HG02943 (cell line): ENCODE measurements around the gene CHD9.

Experiments used
- ATAC-seq: cut with Tn5 transposase; IDR thresholded peaks from one replicate; pipeline ENCODE4 v1.9.1; 2021; ENCODE audit warnings: mild to moderate bottlenecking, low read depth, moderate library complexity; ENCODE audit not compliant: unreplicated experiment

The CHD9 gene

DNA sequence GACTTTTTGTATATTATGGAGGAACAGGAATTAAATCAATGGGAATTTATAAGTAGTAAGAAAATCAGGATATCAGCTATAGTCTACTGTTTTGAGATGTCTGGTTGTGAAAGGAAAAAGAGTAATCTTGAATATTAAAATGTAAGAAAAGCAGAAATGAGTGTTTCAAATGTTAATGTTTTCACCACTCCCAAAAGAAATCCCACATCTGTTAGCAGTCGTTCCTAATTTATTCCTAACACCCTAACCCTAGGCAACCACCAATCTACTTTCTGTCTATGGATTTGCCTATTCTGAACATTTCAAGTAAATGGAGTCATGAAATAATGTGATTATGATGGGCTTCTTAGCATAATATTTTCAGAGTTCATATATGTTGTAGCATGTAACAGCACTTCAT lies 133.0 kb downstream of the CHD9 start:
- no peak for ATAC-seq

DNA sequence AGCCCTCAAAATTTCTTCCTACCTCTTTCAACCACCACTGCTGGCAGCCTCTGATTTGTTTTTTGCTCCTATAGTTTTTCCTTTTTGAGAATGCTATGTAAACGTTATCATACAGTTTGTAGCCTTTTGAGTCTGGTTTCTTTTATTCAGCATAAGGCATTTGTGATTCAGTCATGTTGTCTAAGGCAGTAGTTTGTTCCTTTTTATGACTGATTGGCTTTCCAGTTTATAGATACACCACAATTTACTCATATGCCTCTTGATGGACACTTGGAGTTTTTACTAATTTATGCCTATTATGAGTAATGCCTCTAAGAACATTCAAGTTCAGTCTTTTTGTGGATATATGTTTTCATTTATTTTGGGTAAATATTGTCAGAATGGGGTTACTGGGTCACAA lies 136.6 kb downstream of the CHD9 start:
- no peak for ATAC-seq

DNA sequence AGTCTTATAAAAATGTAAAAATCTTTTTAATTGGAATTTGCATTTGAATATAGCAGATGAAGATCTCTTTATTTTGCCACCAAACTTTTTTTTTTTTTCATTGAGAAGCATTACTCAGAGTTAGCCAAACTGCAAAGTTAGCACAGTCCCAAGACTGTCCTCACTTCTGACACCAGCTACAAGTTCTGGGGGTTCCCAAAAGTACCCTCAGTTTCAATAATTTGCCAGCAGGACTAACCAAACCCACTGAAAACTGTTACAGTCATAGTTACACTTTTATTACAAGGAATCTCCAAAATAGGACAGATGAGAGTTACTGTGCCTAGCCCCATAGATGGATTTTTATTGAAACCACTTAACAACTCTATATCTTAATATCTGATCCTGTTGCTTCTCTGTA lies 144.1 kb downstream of the CHD9 start:
- ATAC-seq = no peak

DNA sequence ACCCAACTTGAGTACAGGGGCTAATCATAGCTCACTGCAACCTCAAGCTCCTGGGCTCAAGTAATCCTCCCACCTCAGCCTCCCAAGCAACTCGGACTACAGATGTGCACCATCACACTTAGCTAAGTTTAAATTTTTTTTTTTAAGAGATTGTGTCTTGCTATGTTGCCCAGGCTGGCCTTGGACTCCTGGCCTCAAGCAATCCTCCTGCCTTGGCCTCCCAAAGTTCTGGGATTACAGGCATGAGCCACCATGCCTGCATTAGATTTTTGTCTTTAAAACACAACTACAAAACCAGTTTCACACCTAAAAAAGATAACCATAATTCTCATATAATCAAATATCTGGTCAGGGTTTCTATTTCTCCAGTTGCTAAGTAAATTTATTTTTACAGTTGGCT lies 147.1 kb downstream of the CHD9 start:
- ATAC-seq = no peak

DNA sequence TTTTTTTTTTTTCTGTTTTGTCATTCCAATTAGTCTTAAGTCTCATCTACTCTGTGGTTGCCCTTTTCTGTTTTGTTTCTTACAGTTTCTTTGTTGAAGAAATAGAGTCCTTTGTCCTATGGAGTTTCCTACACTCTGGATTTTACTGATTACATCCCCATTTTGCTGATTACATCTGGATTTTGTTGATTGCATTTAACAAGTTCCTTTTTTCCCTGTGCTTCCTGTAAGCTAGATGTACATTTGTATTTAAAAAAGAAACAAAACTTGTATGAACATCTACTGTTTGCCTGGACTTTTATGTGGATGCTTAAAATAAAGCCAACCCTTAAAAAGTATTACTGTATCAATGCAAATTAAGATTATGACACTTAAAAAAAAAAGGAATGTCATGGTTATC lies 147.6 kb downstream of the CHD9 start:
- no peak for ATAC-seq

DNA sequence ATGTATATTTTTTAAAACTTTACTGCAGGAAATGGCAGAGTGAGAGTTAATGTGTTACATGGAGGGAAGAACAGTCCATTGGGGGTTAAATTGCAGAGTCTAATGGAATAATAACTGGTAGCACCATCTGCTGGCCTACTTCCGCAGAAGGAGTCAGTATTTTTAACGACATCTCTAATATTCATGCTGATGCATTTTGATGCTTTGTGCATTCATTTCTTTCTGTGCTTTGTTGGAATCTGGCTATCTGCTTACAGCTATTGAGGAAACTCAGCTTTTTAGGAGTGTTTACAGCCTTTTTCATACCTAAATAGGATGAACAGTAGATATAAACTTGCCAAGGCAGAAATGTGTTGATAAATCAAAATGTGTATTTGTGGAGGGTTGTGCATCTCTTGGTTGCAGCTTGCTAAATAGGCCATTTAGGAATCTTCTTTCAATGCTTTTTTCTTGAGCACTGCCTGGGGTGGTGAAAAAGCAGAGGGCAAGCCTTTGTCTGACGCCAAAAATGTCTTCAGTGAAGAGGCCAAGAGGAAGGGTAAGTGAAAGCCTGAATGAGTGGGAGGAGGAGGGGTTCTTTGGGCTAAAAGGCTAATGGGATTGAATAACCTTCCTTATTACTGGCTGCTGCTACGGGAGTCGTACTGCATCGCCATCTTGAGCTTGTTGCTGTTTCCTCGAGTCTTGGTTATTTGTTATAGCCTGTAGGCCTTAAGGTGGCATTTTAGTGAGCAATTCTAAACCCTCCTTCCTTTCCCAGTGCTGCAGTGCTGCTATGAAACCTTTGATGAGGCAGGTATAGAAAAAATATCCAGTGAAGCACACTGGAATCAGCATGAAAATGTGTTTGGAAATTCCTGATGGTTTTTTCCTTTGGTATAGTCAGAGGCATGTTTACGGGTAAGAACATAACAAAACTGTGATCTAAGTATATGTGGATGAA lies 153.3 kb downstream of the CHD9 start:
- ATAC-seq = peak; percentile 71

DNA sequence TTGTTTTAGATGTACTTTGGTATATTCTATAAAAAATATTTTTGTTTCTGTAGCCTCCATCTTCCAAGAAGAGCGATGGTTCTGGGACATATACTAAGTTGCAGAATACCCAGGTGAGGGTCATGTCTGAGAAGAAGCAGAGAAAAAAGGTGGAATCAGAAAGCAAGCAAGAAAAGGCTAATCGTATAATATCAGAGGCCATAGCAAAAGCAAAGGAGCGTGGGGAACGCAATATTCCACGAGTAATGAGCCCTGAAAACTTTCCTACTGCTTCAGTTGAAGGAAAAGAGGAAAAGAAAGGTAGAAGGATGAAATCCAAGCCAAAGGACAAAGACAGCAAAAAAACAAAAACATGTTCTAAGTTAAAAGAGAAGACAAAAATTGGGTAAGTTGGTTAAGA lies 154.6 kb downstream of the CHD9 start:
- no peak for ATAC-seq

DNA sequence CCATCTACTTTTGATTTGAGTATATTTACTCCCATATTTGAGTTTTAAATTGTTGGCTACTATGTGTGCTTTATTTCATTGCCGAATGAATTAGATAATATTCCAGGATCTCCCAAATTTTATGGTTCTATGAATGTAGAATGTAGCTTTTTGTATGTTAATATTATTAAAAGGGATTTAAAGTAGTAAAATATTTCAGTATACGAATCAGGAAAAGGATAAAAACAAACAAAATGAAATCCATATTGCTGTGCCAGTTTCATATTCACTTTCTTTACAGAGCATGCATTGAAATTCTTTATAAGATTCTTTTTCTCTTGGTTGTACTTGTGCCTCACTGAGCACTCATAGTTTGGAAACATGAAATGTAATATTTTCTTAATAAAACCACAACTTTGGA lies 155.1 kb downstream of the CHD9 start:
- ATAC-seq = no peak

DNA sequence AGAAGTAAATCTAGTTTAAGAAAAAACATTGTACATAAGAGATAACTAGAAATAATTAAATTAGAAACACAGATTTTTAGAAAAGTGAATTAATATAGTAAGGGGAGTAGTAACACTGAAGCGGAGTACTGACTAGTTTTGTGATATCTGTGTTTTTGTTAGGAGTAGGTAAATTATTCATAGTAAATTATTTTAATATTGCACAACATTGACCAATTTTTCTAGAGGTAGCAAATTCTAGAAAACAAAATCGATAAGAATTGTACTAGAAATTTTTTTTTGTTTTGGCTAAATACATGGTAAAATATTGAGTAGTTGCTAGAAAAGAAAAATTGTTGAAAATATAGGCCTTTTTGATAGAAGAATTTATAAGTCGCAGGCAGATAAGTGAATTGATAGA lies 156.5 kb downstream of the CHD9 start:
- no peak for ATAC-seq

DNA sequence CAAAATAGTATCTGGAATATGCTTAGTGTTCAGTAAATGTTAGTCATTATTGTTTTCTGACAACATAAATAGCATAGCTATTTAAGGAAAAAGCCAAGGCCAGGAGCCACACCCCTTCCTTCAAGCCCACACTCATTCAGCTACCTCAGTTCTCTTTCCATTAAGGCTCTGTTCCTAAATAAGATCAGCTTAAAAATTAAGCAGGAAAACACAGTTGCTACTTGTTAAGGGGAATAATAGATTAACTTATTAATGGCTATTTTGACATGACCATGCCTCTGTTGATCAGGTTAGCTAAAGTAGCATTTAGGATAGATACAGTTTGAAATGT lies 158.1 kb downstream of the CHD9 start:
- no peak for ATAC-seq

DNA sequence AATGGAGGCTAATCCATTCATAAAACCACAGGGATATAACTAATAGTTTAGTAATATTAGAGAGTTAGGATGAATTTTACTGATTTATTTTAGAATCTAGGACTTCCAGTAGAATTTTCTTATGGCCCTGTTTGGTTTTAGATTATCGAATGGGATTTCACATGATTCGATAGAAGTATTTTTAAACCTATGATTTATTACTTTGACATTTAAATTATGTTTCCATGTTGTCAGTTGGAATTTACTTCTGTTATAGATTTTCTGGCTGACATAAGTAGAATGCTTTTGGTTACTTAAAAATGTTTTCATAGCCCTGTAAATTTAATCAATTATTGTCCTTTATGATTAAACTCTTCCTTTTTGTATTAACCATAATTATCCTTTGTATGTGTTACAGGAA lies 158.8 kb downstream of the CHD9 start:
- ATAC-seq = no peak

DNA sequence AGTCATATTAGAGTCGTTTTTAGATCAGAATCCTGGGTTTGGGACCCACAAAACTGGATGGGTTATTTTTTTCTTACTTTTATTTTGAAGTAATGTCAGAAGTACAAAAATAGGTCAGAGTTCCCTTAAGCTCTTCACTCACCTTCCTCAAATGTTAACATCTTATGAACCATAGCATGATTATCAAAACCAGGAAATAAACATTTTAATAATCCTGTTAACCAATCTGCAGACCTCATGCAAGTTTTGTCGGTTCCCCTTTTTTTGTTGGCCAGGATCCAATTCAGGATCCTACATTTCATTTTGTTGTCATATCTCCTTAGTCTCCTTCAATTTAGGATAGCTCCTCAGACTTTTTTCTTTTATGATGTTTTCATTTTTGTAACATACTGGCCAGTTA lies 162.0 kb downstream of the CHD9 start:
- ATAC-seq = no peak

DNA sequence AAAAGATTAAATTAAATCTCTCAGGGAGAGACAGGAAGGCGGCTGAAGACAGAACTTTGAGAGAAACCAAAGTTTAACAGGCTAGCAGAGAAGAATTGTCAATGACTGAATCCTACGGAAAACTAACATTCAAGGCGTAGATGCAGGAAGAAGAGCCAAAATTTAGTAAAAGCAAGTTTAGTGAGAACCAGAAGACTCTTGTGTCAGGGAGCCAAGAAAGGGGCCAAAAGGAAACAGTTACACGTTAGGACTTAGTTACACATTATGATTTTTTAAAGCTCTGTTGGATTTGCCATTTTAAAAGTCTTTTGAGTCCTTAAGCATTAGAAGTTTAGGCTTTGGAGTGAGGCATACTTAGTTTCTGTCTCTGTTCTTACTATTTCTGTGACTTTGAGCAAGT lies 164.6 kb downstream of the CHD9 start:
- no peak for ATAC-seq

DNA sequence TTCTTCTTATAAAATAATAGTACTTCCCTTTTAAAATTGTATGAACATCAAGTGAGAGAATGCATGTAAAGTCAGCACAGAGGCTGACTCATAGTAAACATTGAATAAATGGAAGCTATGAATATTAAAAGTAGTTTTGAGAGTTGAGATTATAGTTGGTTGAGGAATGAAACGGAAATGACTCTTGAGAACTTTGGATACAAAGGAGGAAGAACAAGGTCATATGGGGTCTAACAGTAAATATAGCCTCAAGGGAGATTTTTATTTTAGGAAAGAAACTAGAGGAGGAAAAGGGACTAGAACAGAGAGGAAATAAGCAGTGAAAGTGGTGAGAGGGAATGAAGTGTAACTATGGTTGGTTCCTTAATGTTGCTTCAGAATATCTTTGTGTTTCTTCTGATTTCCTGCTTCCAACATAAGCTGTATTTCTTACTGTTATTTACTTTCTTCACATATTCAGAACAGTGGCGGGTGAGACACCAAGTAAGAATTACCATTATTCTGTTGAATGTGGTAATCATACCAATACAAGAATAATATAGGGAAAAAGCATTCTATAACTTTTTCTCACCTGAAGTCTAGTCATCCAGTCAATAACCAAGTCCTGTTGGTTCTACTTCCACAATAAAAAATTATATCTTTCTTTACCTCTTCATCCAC lies 165.1 kb downstream of the CHD9 start:
- no peak for ATAC-seq

DNA sequence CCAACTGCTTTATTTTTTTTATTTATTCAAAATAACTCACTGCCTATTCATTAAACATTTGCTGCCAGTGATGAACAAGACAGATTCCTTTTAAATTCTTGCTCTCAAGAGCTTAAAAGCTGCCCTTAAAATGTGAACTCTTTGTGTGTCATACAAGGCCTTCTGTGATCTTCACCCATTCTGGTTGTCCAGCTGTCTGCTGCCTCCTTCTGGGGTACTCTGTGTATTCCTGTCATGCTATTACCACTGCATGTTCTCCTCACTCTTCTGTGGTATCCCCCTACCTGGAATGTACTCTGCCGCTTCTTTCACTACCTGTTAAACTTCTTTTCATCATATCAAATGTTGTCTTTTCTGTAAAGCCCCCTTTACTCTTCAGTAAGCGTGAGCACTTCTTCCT lies 165.8 kb downstream of the CHD9 start:
- ATAC-seq = no peak

DNA sequence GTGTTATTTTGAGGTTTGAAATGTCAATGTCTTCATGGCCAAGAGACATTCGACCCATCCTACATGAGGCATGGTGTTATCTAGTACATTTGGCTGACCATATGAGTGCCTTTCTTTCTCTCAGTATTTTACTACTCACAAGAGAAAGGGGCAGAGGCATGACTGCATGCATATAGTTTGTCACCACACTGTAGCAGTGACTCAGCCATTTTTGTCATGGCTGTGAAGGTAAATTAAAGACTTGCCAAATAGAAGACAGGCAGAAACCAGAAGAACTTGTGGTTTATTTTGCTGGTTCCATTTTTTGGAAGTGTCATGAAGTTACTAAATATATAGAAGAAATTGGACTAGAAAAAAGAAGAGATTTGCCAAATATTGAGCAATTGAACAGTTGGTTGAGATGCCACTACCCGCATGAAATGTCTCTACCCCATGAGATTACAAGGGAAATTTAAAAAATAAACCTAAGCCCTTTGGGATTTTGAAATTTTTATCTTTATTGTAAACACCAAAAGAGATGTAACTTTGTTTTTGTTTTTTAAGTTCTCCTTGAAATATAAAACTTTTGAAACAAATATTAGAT lies 170.3 kb downstream of the CHD9 start:
- no peak for ATAC-seq

DNA sequence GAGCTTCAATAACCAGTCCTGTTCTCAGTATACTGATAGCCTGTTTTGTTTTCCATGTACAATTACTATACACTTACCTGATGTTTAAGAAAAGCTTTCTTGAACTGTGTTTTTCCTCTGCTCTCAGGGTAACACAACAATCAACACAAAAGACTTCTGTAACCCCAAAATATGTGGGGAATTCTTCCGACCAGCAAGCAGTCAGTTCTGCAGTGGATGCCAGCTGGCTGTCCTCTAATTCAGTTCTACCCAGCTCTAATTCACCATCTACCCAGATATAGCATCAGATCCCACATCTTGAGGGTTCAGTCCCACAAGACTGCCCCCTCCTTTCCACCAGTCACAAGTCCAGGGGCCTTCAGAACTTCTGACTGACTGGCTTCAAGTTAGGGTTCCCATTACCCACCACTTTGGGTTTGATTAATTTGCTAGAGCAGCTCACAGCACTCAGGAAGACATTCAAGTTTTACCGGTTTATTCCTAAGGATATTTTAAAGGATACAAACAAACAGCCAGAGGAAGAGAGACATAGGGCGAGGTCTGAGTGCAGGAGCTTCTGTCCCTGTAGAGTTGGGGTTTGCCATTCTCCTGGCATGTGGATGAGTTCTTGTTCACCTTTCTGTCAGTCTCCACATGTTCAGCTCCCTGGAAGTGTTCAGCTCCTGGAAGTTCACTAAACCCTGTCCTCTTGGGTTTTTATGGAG lies 178.2 kb downstream of the CHD9 start:
- no peak for ATAC-seq

DNA sequence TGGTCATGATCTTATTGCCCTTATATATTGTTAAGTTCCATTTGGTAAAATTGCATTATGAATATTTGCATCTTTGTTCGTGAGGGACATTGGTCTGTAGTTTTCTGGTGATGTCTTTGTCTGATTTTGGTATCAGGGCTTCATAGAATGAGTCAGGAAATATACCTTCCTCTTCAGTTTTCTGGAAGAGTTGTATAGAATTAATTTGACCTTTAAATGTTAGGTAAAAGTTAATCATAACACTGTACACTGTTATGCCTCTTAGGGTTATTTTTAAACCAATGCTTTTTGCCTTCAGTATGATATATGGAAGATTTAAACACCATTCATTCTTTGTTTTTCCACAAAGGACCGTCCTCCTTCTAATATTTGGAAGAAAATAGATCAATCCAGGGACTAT lies 180.0 kb downstream of the CHD9 start:
- ATAC-seq = no peak

DNA sequence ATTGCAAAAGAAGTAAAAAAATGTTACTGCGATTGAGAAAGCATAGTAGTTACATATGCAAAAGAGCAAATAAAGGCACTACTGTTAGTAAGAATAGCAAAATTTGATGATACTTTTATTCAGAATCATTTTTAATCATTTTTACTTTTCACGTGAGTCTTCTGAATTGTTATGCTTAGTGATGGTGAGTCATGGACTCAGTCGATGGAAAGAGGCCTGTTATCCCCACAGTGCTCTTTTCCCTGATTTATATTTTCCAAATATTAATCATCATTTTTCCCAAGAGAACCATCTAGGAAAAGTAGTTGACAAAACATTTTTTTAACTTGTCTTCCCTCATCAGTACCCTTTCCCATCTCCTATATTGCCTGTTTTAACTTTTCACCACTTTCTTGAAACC lies 181.1 kb downstream of the CHD9 start:
- no peak for ATAC-seq

DNA sequence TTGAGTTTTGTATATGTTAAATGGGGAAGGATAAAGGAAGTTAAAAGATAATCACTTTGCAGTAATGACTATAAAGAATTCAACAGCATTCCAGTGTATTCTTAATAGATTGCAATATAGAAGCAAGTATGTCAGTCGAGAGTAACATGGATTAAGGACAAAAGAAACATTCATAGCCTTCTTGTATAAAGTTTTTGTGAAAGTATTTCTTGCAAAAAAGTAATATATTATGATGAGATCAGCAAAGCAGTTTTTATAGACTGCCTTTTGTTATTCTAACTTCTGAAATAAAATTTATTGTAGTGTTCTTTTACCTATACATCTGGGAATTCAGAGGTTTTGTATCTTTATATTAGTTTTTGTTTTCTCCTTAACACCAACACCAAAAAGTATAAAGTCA lies 194.5 kb downstream of the CHD9 start:
- ATAC-seq = no peak

DNA sequence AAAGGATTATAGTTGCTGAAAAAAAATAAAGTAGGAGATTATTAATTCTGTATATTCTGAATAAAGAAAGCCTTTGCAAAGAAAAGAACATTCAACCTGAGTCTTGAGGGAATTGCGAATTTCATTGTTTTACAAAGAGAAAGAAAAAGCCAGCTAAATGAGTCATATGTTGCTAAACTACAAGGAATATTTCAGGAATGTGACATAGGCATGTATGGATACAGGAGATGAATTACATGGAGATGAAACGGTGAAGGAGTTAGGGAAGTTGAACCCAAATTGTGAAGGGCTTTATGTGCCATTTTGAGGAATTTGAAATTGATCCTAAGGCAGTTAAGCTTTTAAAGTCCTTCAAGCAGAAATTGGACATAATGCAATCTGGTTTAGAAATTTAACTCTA lies 202.2 kb downstream of the CHD9 start:
- ATAC-seq = no peak
